GM12874 (cell line): ENCODE results near the gene ZKSCAN3.

Experiments
- CTCF ChIP-seq: IDR thresholded peaks from 2 replicates; pipeline ENCODE4 v1.5.1; 2011; ENCODE audit warnings: low read depth, mild to moderate bottlenecking, control low read depth, low read length, moderate library complexity; ENCODE audit not compliant: insufficient read depth

The ZKSCAN3 gene

GRCh38 chr6:28349892-28350737, at the start of gene ZKSCAN3:
ZKSCAN3 (plus strand) TSS chr6:28349947; CDS start chr6:28359587, 9,640 bp downstream.
- TF ChIP-seq CTCF = no peak

GRCh38 chr6:28303570-28303969, 46.2 kb upstream of the ZKSCAN3 start:
- no peak for TF ChIP-seq CTCF

- TF ChIP-seq CTCF = no peak
Measured at GRCh38 chr6:28311139-28311823, 38.5 kb upstream of the ZKSCAN3 start.

- no peak for TF ChIP-seq CTCF
Measured at GRCh38 chr6:28312939-28313338, 36.8 kb upstream of the ZKSCAN3 start.

- TF ChIP-seq CTCF = no peak
Measured at GRCh38 chr6:28315628-28316027, 34.1 kb upstream of the ZKSCAN3 start.

GRCh38 chr6:28322661-28323060, 27.1 kb upstream of the ZKSCAN3 start:
- no peak for TF ChIP-seq CTCF

- no peak for TF ChIP-seq CTCF
Measured at GRCh38 chr6:28323813-28324424, 25.8 kb upstream of the ZKSCAN3 start.
